K562 (cell line): Measurements from ENCODE around the gene CLCN5. TPM values are rescaled to one million over a fixed set of nuclear protein-coding genes. Genes with fewer than 3 reads are reported as not detected.

Experiments
- ATAC-seq: fragments of 200-7000 bp; cut with Tn5 transposase; 3 replicates; pipeline ENCODE4 v1.9.1; 2020; ENCODE audit warnings: moderate library complexity
- BruUV-seq: library from RNA; stranded (reverse); fragments of 400-500 nt; replicated peaks from 2 replicates; lab custom pipeline; 2021; lab: Mats Ljungman, UMichigan
- CTCF ChIA-PET: fragments of 300-600 bp; formaldehyde crosslinking; extraction: SDS; loops from one replicate; lab custom pipeline; 2021; ENCODE audit warnings: low intra/inter-chr PET ratio; lab: Yijun Ruan, JAX
- POLR2A ChIA-PET: fragments of 300-600, 350-650 bp; sonication (Branson Sonifier 250); formaldehyde crosslinking; extraction: SDS; loops from one replicate; lab custom pipeline; 2021; ENCODE audit warnings: antibody characterized with exemption, inconsistent platforms; lab: Yijun Ruan, JAX
- DNase-seq, 4 experiments: peaks; one replicate each; pipeline versions ENCODE4 v3.0.0 to v3.0.0-alpha.2; 2011 to 2018; ENCODE audit warnings: low spot score in 3 of 4, mixed read lengths in 3 of 4; ENCODE audit errors: extremely low read depth in 1 of 4
- FAIRE-seq: peaks from 2 replicates; lab custom pipeline; 2011; peaks lifted over from hg19 to GRCh38; lab: Jason Lieb, UNC
- H2AFZ ChIP-seq: 2 replicates; pipeline ENCODE4 v1.6.0; 2011; ENCODE audit warnings: low read depth, low read length, control low read depth, inconsistent platforms
- H3K27ac ChIP-seq: fragments of 200-600 bp; 3 replicates; pipeline ENCODE4 v1.8.0; 2011; ENCODE audit warnings: low read depth, mild to moderate bottlenecking, control low read depth, inconsistent platforms, low read length, moderate library complexity, mixed read lengths; ENCODE audit errors: extremely low read depth
- H3K27me3 ChIP-seq, 2 experiments: fragments of 300-600 bp in 1 of 2; 2 replicates in 1 of 2; 3 replicates in 1 of 2; pipeline versions ENCODE4 v1.6.0 to v1.8.0; 2011; ENCODE audit warnings: inconsistent platforms in 2 of 2, low read length in 2 of 2, mild to moderate bottlenecking in 1 of 2, mixed read lengths in 1 of 2, moderate library complexity in 1 of 2; ENCODE audit not compliant: control insufficient read depth in 2 of 2, insufficient read depth in 2 of 2
- H3K36me3 ChIP-seq: fragments of 300-600 bp; 3 replicates; pipeline ENCODE4 v1.8.0; 2011; ENCODE audit warnings: mild to moderate bottlenecking, low read length, inconsistent platforms; ENCODE audit not compliant: control insufficient read depth, insufficient read depth
- H3K4me1 ChIP-seq, 2 experiments: fragments of 200-600 bp in 1 of 2; replicated peaks in 1 of 2; 2 replicates in 1 of 2; 3 replicates in 1 of 2; pipeline versions ENCODE4 v1.5.1 to v1.8.0; 2011; ENCODE audit warnings: inconsistent platforms in 2 of 2, low read length in 2 of 2, mild to moderate bottlenecking in 1 of 2, mixed read lengths in 1 of 2, moderate library complexity in 1 of 2; ENCODE audit not compliant: control insufficient read depth in 2 of 2, insufficient read depth in 2 of 2
- H3K4me2 ChIP-seq: 2 replicates; pipeline ENCODE4 v1.6.1; 2011; ENCODE audit warnings: low read length, control low read depth, inconsistent platforms, mixed read lengths; ENCODE audit not compliant: insufficient read depth
- H3K4me3 ChIP-seq: fragments of 200-600 bp; sonication (generic), shearing (Covaris generic); 2 replicates; pipeline ENCODE4 v1.5.1; 2016; ENCODE audit warnings: control low read depth, inconsistent platforms
- H3K79me2 ChIP-seq: fragments of 200-600 bp; 3 replicates; pipeline ENCODE4 v1.8.0; 2011; ENCODE audit warnings: low read length, inconsistent platforms; ENCODE audit not compliant: control insufficient read depth, insufficient read depth
- H3K9ac ChIP-seq, 2 experiments: 2 replicates each; pipeline versions ENCODE4 v1.6.0 to v1.6.1; 2011; ENCODE audit warnings: low read depth in 2 of 2, low read length in 2 of 2, control low read depth in 1 of 2, inconsistent platforms in 1 of 2, mild to moderate bottlenecking in 1 of 2, mixed read lengths in 1 of 2; ENCODE audit not compliant: insufficient read depth in 1 of 2
- H3K9me1 ChIP-seq: one replicate; pipeline ENCODE4 v1.6.0; 2011; ENCODE audit warnings: inconsistent platforms, mild to moderate bottlenecking, low read length, moderate library complexity; ENCODE audit not compliant: control insufficient read depth, insufficient read depth
- H3K9me3 ChIP-seq: replicated peaks from 2 replicates; pipeline ENCODE4 v1.5.1; 2011; ENCODE audit warnings: low read depth, low read length, inconsistent platforms; ENCODE audit not compliant: control insufficient read depth, insufficient read depth
- H4K20me1 ChIP-seq: replicated peaks from 2 replicates; pipeline ENCODE4 v1.6.1; 2011; ENCODE audit warnings: low read length, inconsistent platforms, mixed read lengths; ENCODE audit not compliant: control insufficient read depth, insufficient read depth
- ATF7 ChIP-seq: fragments of 450-650 bp; IDR thresholded peaks from 2 replicates; pipeline ENCODE4 v1.7.1; 2014; ENCODE audit warnings: mild to moderate bottlenecking, moderate library complexity
- CCAR2 ChIP-seq: fragments of 200-400 bp; formaldehyde crosslinking; IDR thresholded peaks from 2 replicates; pipeline ENCODE4 v1.6.1; 2017; ENCODE audit warnings: mild to moderate bottlenecking, low read depth, low read length
- E2F5 ChIP-seq: sonication (generic); formaldehyde crosslinking; IDR thresholded peaks from 2 replicates; pipeline ENCODE4 v1.8.0; 2022; ENCODE audit warnings: mild to moderate bottlenecking, missing genetic modification reagents
- FOXP1 ChIP-seq: sonication (generic); formaldehyde crosslinking; IDR thresholded peaks from 2 replicates; pipeline ENCODE4 v1.8.0; 2022; ENCODE audit warnings: mild to moderate bottlenecking, missing genetic modification reagents
- MAZ ChIP-seq, 2 experiments: fragments of 450-650 bp in 1 of 2; sonication (generic) in 1 of 2; formaldehyde crosslinking; IDR thresholded peaks in 1 of 2; conservative IDR thresholded peaks in 1 of 2; 2 replicates each; pipeline versions ENCODE4 v1.4.0 to v1.5.0; 2020; ENCODE audit warnings: mild to moderate bottlenecking in 1 of 2, missing genetic modification reagents in 1 of 2
- PBX2 ChIP-seq, 2 experiments: IDR thresholded peaks in 1 of 2; conservative IDR thresholded peaks in 1 of 2; 2 replicates each; pipeline ENCODE4 v1.6.1; 2016; ENCODE audit warnings: low read depth in 2 of 2, mild to moderate bottlenecking in 1 of 2, missing compliant biosample characterization in 1 of 2, missing genetic modification characterization in 1 of 2, moderate library complexity in 1 of 2
- POLR3A ChIP-seq: IDR thresholded peaks from 2 replicates; pipeline ENCODE4 v1.6.1; 2011; ENCODE audit warnings: borderline replicate concordance, mild to moderate bottlenecking, moderate library complexity; ENCODE audit not compliant: insufficient read length, insufficient read depth; ENCODE audit errors: extremely low read depth
- TAF15 ChIP-seq: fragments of 200-400 bp; formaldehyde crosslinking; IDR thresholded peaks from 2 replicates; pipeline ENCODE4 v1.6.1; 2017; ENCODE audit warnings: mild to moderate bottlenecking, low read depth, low read length, moderate library complexity
- TSC22D4 ChIP-seq: fragments of 450-650 bp; IDR thresholded peaks from 2 replicates; pipeline ENCODE4 v1.6.1; 2016; ENCODE audit warnings: missing genetic modification characterization, missing biosample characterization, control low read depth
- TSHZ1 ChIP-seq: fragments of 250-450 bp; sonication (Bioruptor Pico); IDR thresholded peaks from 2 replicates; pipeline ENCODE4 v1.4.0; 2020; ENCODE audit warnings: mild to moderate bottlenecking, moderate library complexity
- ZFP91 ChIP-seq: sonication (generic); formaldehyde crosslinking; IDR thresholded peaks from 2 replicates; pipeline ENCODE4 v1.8.0; 2022; ENCODE audit warnings: mild to moderate bottlenecking, missing genetic modification reagents
- ZNF165 ChIP-seq: fragments of 250-450 bp; sonication (Bioruptor Pico); IDR thresholded peaks from 2 replicates; pipeline ENCODE4 v1.4.0; 2020; ENCODE audit warnings: borderline replicate concordance
- ZNF717 ChIP-seq: fragments of 250-450 bp; sonication (Bioruptor Pico); IDR thresholded peaks from 2 replicates; pipeline ENCODE4 v1.5.0; 2021
- WGBS: fragments of 100-300 bp; shearing (Covaris generic); methylation state at CpG from one replicate; pipeline ENCODE4 v1.1.6; 2016; ENCODE audit warnings: low coverage, mixed read lengths; ENCODE audit not compliant: insufficient coverage; ENCODE audit errors: missing lambda C conversion rate; 5-methylcytosine and 5-hydroxymethylcytosine counted together
- in situ Hi-C: fragments of 300-500 bp; cut with MboI; formaldehyde crosslinking; loops from 4 replicates; pipeline ENCODE4 v1.15.0; 2018; ENCODE audit warnings: inconsistent platforms, mixed read lengths
- intact Hi-C: fragments of 100-400 bp; cut with micrococcal nuclease; formaldehyde crosslinking; loops from 2 replicates; pipeline ENCODE4 v1.14.2; 2022
- polyA plus RNA-seq, 8 experiments: library from polyadenylated mRNA; depleted of rRNA in 4 of 8; stranded (reverse) in 5 of 8; unstranded in 3 of 8; fragments of >200 nt; fragmentation: Nextera tagmentation in 2 of 8; fragmentation: Illumina TruSeq in 1 of 8; extraction: Ambion mirVana in 2 of 8; extraction: Trizol in 1 of 8; gene quantifications; 2 replicates each; pipeline versions ENCODE4 v1.2.1 to v1.2.3, GENCODE V29; 2011 to 2014; ENCODE audit warnings: inconsistent platforms in 1 of 8, missing spikeins in 1 of 8
- total RNA-seq, 7 experiments: library from RNA; depleted of rRNA in 6 of 7; stranded (reverse); fragments of >200 nt in 6 of 7; fragmentation: Illumina TruSeq in 2 of 7; extraction: Trizol in 2 of 7; gene quantifications; 2 replicates each; pipeline versions ENCODE4 v1.2.1 to v1.2.3, GENCODE V29; 2011 to 2021; ENCODE audit warnings: low replicate concordance in 1 of 7

Gene CLCN5
- total and polyA plus RNA-seq, 9 of the 15 experiments (the other 6 are each of a cell fraction or from before 2014, with no cell fraction given) = 0.94 to 11.8 (median 7.1) TPM

DNA sequence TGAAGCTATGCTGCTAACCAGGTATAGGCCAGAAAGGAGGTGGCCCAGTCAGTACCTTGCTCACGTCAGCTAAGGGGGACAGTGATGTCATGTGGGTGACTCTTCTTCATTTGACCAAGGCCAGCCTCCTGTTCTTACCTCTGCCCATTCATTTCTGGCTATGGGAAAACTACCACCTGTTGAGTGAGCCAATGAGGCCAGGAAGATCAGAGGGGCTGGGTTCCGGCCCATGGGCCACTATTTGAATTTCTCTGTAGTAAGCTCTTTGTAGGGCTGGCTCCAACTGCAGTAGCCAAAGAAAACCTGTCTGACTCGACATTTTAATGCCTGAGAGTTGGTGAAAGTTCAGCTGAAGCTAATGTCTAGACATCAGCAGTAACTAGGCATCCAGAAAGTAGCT, 175.8 kb downstream of the CLCN5 start:
- no peak for ATAC-seq
- intact Hi-C loops = no loop called here
- no peak for FAIRE-seq
- no peak for TF ChIP-seq ZNF717 (CRISPR knock-in tag)
- TF ChIP-seq FOXP1 = no peak
- TF ChIP-seq ZFP91 (CRISPR knock-in tag) = no peak
- no peak for TF ChIP-seq POLR3A
- no peak for TF ChIP-seq TSHZ1 (CRISPR knock-in tag)
- TF ChIP-seq E2F5 (CRISPR knock-in tag) = no peak
- TF ChIP-seq ZNF165 (CRISPR knock-in tag) = no peak
- TF ChIP-seq PBX2 (CRISPR knock-in tag; IDR thresholded peaks at IDR 0.05; ENCODE audit: low read depth) = no peak
- no peak for TF ChIP-seq PBX2 (tag; conservative IDR thresholded peaks at IDR 0.05; ENCODE audit: low read depth)
- no peak for TF ChIP-seq CCAR2
- TF ChIP-seq MAZ (CRISPR knock-in tag; conservative IDR thresholded peaks at IDR 0.05 in 1 of 2, IDR thresholded peaks at IDR 0.05 in 1 of 2) = no peak
- no peak for TF ChIP-seq TSC22D4 (tag)
- TF ChIP-seq ATF7 = no peak
- TF ChIP-seq TAF15 = no peak

More for the DNA sequence above, 175.8 kb downstream of the CLCN5 start:
- POLR2A ChIA-PET = no interaction called here
- Histone ChIP-seq H3K4me1 (no peaks in the 10 kb centered on the region), H4K20me1 (no peaks in the 10 kb centered on the region), H3K4me3 (no peak overlapping the region), H3K9me3 (no peaks in the 10 kb centered on the region), H3K4me2 (no peak overlapping the region), H3K36me3 (no peaks in the 10 kb centered on the region), H3K79me2 (no peaks in the 10 kb centered on the region), H3K9me1 (no peaks in the 10 kb centered on the region), H3K27me3 (no peaks in the 10 kb centered on the region), H2AFZ (no peak overlapping the region), H3K27ac (no peak overlapping the region), H3K9ac (no peak overlapping the region)
- in situ Hi-C loops = loop anchor here (10.0 kb wide), 1 partner anchor 183 kb away; no protein-coding TSS in a partner anchor
- CTCF ChIA-PET = interaction anchor here (1.5 kb wide), 1 partner anchor 106 kb away, joined by 5 read pairs; the partner anchor contains the start of gene CCNB3
- BruUV-seq = no TSS peak
- DNase-seq = no peak
- 30% methylated on average over 3 of the region's 3 CpGs for WGBS
